ENCODE measurements around the gene TFIP11.

- TF ChIP-seq EZH2 (IDR thresholded peaks at IDR 0.05) = no peak
- no peak for TF ChIP-seq POLR2AphosphoS5 (IDR thresholded peaks at IDR 0.05; ENCODE audit: borderline replicate concordance, low read depth, low read length)
Measured at GRCh38 chr22:26463688-26464087, 48.6 kb downstream of the TFIP11 start.

Data from SK-N-MC (cell line).